GM18508 (cell line): ENCODE measurements around the gene DAZ2.
"Not testable (repeated sequence)": the region's sequence is repeated elsewhere in the genome, so short reads cannot be mapped to it uniquely, and the experiment has no call there.

Experiments used
- ATAC-seq: cut with Tn5 transposase; IDR thresholded peaks from one replicate; pipeline ENCODE4 v1.9.1; 2021; ENCODE audit warnings: moderate number of reproducible peaks; ENCODE audit not compliant: insufficient read depth, unreplicated experiment

DAZ2 gene, protein sequence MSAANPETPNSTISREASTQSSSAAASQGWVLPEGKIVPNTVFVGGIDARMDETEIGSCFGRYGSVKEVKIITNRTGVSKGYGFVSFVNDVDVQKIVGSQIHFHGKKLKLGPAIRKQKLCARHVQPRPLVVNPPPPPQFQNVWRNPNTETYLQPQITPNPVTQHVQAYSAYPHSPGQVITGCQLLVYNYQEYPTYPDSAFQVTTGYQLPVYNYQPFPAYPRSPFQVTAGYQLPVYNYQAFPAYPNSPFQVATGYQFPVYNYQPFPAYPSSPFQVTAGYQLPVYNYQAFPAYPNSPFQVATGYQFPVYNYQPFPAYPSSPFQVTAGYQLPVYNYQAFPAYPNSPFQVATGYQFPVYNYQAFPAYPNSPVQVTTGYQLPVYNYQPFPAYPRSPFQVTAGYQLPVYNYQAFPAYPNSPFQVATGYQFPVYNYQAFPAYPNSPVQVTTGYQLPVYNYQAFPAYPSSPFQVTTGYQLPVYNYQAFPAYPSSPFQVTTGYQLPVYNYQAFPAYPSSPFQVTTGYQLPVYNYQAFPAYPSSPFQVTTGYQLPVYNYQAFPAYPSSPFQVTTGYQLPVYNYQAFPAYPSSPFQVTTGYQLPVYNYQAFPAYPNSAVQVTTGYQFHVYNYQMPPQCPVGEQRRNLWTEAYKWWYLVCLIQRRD

DNA sequence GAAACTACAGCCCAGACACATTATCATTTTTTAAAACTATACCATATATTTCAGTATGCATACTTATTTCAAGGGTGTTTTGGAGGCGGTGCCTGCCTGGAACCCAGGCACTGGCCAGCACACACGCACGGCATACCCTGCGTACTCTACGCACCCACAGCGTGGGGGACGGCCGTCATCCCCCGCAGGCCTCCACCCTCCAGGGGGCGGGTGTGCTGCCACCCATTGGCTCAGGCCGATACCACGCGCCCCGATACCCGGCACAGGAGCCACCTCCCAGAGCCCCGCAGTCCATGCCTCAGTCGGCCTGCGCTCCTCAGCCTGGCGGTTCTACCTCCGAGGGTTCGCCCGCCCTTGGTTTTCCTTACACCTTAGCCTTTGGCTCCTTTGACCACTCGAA, at the start of gene DAZ2:
Gene DAZ2, plus strand, starts transcription at position 301 of the 400 bp plus-strand sequence. CDS start 208 bp downstream, outside the sequence.
- ATAC-seq, result not testable (repeated sequence)

- ATAC-seq, result not testable (repeated sequence)
Observed at GRCh38 chrY:23198908-23199307, 20.4 kb upstream of the DAZ2 start, which contains the start of gene DAZ1. TSS of gene DAZ1 (minus strand) at chrY:23199008. CDS start at chrY:23198800, 208 bp downstream.

DNA sequence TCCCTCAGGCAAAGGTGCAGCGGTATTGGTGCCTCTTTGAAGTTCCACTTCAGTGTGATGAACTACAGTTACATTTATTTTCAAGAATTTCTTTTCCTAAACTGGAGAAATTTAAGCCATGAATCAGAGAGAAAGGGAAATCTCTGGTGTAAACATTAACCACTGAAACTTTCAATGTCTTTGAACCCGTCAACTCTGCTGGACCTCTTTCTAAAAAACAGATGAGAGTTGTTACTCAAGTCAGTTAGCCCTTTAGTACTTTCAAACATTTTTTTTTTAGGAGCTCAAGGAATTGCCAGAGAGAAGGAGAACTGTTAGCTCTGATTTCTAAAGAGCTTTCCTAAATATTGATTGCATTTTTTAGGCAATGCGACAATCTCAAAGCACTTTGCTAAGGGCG, 11.9 kb upstream of the DAZ2 start:
- ATAC-seq, result not testable (repeated sequence)

DNA sequence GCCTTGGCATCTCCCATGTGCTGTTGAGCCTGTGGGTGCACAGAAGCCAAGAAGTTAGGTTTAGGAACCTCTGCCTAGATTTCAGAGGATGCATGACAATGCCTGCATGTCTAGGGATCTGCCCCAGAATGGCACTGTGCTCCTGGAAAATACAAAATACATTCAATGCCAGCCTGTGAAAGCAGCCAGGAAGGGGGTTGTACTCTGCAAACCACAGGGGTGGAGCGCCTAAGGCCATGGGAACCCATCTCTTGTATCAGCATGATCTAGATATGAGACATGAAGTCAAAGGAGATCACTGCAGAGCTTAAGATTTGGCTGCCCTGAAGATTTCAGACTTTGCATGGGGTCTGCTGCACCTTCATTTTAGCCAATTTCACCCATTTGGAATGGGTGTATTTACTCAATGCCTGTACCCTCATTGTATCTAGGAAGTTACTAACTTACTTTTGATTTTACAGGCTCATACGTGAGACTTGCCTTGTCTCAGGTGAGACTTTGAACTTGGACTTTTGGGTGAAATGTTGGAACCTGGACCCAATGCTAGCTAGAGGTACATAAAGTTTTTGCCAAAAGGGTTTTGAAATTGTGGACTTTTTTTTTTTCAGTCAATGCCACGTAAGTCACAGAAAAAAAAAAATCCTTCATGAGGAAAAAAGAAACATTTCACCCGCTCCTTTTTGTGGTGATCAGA, 9.4 kb upstream of the DAZ2 start:
- not testable (repeated sequence) for ATAC-seq

DNA sequence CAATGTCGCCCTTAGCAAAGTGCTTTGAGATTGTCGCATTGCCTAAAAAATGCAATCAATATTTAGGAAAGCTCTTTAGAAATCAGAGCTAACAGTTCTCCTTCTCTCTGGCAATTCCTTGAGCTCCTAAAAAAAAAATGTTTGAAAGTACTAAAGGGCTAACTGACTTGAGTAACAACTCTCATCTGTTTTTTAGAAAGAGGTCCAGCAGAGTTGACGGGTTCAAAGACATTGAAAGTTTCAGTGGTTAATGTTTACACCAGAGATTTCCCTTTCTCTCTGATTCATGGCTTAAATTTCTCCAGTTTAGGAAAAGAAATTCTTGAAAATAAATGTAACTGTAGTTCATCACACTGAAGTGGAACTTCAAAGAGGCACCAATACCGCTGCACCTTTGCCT, 8.7 kb upstream of the DAZ2 start:
- ATAC-seq, result not testable (repeated sequence)
